Forelimb muscle (tissue), 1 donor: ENCODE results near the gene KRT33A. TPM values are rescaled to one million over a fixed set of nuclear protein-coding genes. Genes with fewer than 3 reads are reported as not detected.
"Not testable (repeated sequence)": the region's sequence is repeated elsewhere in the genome, so short reads cannot be mapped to it uniquely, and the experiment has no call there.

ENCODE experiments used
- DNase-seq: peaks from one replicate; pipeline ENCODE4 v3.0.0-alpha.2; 2013; ENCODE audit warnings: low read depth
- polyA plus RNA-seq: library from polyadenylated mRNA; unstranded; fragments of 120-200 nt; gene quantifications from one replicate; pipeline ENCODE4 v1.2.1, GENCODE V29; 2013; ENCODE audit not compliant: insufficient read length

Gene KRT33A
- polyA plus RNA-seq, 1 donor: not detected

- DNase-seq: no peak
Observed at GRCh38 chr17:41363881-41364280, 13.3 kb upstream of the KRT33A start.

GRCh38 chr17:41360296-41360995 lies 9.8 kb upstream of the KRT33A start:
- DNase-seq: no peak

- DNase-seq: no peak
Observed at GRCh38 chr17:41354536-41354935, 3.9 kb upstream of the KRT33A start.

DNA sequence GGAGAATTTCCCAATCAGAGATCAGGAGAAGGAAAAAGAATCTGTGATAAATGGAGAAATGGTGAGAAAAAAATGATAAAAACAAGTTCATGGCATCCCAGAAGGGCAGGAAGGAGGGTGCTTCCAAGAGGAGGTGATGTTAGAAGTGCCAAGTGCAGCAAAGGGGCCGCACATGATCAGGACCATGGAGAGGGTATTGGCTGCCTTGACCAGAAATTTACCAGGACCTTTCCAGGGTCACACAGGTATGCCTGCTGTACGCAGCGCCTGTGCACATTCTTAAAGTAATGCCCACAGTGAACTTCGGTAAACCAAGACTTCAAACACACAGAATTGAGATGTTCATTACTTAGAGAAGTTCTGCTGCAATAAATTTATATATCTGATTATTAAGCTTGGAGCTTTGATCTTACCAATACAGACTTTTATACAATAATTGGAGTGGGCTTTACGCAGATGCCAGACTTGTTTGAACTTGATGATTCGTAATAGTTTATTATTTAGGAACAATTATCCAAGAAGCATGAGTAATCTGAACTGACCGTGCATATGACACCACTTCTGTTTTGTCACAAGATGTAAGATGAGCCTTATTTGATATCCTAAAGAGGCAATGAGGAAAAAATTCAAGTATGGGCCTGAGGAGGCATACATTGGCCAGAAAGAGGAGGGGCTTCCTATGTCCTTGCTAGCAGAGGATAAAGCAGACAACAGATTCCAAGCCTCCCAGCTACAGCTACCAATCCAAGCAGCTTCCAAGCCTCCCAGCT lies 2.2 kb upstream of the KRT33A start:
- no peak for DNase-seq

- DNase-seq: no peak
Observed at GRCh38 chr17:41351177-41351576, 549 bp upstream of the KRT33A start.

GRCh38 chr17:41347869-41348760 lies 2.5 kb downstream of the KRT33A start:
- DNase-seq: no peak

DNA sequence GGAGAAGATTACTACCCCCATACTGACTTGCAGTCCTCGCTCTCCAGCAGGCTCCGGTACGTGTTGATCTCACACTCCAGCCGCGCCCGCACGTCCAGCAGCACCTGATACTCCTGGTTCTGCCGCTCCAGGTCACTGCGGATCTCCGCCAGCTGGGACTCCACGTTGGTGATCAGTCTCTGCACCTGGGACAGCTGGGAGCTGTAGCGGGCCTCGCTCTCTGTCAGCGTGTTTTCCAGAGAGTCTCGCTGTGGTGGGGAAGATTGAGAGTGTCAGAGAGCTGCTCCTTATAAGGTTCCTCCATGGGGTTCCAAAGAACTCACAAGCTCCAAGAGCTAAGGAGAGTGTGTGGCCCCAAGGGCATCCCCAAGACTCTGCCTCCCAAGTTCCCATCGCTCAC lies 4.2 kb downstream of the KRT33A start:
- DNase-seq: not testable (repeated sequence)

DNA sequence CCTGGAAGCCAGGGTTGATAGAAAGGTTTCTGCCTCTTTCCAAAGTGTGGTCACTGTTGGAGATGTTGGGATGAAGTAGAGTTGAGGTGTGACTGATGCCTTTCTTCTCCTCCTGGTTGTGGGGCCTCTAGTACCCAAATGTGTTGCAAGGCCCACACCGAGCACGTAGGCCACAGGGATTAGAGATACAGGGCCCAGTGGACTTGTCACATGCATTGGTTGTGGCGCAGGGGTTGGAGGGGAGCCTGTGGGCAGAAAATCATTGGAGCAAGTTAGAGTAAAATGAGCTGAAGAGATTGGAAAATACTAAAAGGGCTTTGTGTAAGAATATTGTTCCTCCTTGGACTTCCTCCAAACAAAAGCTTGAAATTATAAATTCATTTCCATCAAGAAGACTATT lies 4.6 kb downstream of the KRT33A start:
- DNase-seq: no peak

GRCh38 chr17:41343029-41343428 lies 7.6 kb downstream of the KRT33A start:
- DNase-seq: no peak

GRCh38 chr17:41340934-41341861 lies 9.4 kb downstream of the KRT33A start:
- DNase-seq: no peak

DNA sequence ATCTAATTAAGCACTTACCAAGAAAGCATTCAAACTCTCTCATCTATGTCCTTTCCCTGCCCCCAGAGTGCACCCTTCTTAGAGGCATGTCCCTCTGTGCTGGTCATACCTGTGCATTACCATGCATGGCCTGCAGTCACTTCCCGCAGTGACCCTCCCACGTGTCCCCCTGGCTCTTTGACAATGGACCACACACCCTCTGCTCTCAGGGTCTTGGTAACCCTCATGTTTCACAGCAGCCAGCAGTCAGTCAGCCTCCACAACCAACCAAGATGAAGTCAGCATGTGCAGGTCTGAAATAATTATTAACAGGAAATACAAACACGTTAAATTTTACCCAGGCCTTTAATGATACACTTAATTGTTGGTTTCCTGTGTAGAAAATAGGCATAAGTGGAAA lies 10.1 kb downstream of the KRT33A start:
- DNase-seq: no peak

GRCh38 chr17:41339571-41340172 lies 11.0 kb downstream of the KRT33A start:
- no peak for DNase-seq

DNA sequence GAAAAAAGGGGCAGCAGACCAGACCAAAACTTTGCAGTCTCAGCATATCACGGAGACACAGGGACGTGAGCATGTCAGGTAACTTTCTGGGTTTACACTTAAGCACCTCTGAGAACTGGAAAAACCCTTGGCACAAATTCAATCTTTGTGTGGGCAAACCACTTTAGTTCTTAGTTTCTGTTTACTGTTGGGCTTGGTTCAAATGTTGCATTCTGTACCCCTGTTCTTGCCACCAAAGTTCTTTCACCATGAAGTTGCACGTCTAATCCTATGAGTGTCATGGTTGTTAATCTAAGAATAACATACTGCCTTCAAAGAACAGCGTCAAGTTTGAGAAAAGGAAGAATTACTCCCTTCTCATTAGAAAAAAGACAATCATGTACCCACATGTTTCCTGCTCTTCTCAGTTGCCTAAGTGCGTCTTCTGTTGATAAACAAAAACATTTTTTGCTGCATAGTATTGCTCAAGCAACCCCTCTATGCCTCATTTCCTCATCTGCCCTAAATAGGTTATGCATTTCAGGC lies 11.6 kb downstream of the KRT33A start:
- no peak for DNase-seq

DNA sequence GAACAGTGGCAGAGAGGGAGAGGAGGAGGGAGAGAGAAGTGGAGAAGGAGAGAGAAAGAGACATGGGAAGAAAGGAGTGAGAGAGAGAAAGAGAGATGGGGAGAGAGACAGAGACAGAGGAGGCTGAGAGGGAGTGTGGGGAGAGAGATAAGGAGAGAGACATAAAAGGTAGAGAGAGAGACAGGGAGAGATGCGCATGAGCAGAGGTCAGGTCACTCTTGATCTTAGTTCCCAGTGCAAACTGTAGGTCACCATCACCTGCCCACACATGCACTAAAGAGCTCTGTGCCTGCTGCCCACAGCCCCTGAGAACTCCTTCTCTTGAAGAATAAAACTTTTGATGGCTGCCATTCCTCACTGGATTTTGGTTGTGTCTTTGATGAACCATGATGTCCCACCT lies 14.9 kb downstream of the KRT33A start:
- no peak for DNase-seq

GRCh38 chr17:41334385-41335305 lies 16.0 kb downstream of the KRT33A start:
- no peak for DNase-seq

GRCh38 chr17:41333836-41334235 lies 16.8 kb downstream of the KRT33A start:
- DNase-seq: no peak

DNA sequence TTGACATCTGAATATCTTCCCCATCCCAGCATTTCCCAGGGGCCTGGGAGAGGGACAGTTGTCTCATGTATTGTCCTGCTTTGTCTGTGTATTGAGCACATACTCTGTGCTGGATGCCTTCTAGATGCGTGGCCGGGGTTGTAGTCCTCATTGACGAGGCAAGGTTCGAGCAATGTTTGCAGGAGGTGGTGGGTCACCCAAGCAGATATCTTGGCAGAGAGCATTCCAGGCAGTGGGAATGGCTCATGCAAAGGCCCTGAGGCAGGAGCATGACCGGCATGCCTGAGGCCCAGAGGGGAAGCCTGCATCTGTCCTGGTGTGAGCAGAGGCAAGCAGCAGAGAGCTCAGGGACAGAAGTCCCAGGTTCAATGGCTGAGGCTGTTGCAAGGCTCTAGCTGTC lies 17.5 kb downstream of the KRT33A start:
- no peak for DNase-seq

GRCh38 chr17:41332239-41332638 lies 18.4 kb downstream of the KRT33A start:
- no peak for DNase-seq

GRCh38 chr17:41331606-41332005 lies 19.0 kb downstream of the KRT33A start:
- DNase-seq: no peak
